Adrenal gland (tissue), 5 donors: Measurements from ENCODE around the gene STRN4.

ENCODE experiments used
- POLR2A ChIP-seq, 2 donors: fragments of 450-650 bp; IDR thresholded peaks; one replicate each; pipeline ENCODE4 v1.6.1; 2017; ENCODE audit warnings: antibody characterized with exemption in 2 of 2, mild to moderate bottlenecking in 2 of 2, moderate library complexity in 1 of 2
- TF ChIP-seq, protein P1 (sequence below), 6 experiments: fragments of 450-650 bp in 4 of 6; fragments of 200-600 bp in 2 of 6; sonication (generic) in 1 of 6; IDR thresholded peaks; 1 replicate in 5 of 6; 2 replicates in 1 of 6; pipeline versions ENCODE4 v1.5.1 to v1.8.0; 2016 to 2021; ENCODE audit warnings: antibody characterized with exemption in 6 of 6, mild to moderate bottlenecking in 2 of 6, moderate library complexity in 1 of 6
- donor health status: DM: no; HTN: no; CAD: no.

DNA sequence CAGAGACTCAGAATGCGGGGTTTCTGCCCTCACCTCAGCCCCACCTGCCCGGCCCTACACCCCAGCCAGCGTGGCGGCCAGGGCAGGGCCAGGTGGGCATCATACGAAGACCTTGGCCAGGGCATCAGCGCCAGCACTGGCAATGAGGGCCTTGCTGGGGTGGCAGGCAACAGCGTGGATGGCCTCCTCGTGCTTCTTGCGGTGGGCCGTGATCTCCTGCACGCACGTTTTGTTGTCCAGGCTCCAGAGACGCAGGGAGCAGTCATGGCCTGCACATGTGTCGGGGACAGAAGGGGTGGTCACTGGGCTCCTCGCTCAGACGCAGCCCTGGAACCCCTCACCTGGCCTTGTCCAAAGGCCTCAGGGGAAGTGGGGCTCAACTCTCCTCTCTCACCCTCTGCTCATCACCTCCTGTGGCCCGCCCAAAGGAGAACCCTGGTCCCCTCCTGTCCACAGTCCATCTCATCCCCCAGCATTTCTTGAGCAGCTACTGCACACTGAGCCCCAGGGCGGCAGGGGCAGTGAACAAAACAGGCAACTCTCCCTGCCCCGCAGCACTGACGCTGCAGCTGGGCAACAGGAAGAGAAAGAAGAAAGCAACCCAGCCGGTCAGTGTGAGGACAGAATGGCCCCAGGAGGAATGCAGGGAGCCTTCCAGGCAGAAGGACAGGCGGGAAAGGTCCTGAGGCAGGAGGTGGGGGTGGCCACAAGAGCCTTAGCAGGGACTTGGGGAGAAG is 25.6 kb downstream of the STRN4 start:
- no peak for TF ChIP-seq POLR2A (IDR thresholded peaks at IDR 0.05)
- TF ChIP-seq, protein P1, sequence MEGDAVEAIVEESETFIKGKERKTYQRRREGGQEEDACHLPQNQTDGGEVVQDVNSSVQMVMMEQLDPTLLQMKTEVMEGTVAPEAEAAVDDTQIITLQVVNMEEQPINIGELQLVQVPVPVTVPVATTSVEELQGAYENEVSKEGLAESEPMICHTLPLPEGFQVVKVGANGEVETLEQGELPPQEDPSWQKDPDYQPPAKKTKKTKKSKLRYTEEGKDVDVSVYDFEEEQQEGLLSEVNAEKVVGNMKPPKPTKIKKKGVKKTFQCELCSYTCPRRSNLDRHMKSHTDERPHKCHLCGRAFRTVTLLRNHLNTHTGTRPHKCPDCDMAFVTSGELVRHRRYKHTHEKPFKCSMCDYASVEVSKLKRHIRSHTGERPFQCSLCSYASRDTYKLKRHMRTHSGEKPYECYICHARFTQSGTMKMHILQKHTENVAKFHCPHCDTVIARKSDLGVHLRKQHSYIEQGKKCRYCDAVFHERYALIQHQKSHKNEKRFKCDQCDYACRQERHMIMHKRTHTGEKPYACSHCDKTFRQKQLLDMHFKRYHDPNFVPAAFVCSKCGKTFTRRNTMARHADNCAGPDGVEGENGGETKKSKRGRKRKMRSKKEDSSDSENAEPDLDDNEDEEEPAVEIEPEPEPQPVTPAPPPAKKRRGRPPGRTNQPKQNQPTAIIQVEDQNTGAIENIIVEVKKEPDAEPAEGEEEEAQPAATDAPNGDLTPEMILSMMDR (IDR thresholded peaks at IDR 0.05) = no peak
